GM23338 (cell line): ENCODE data around the gene P4HTM. TPM values are rescaled to one million over a fixed set of nuclear protein-coding genes. Genes with fewer than 3 reads are reported as not detected.

Experiments used
- ATAC-seq: fragments of 200-7000 bp; cut with Tn5 transposase; 3 replicates; pipeline ENCODE4 v1.9.1; 2020
- DNase-seq: peaks from one replicate; pipeline ENCODE4 v3.0.0-alpha.2; 2015; ENCODE audit warnings: low spot score
- H2AFZ ChIP-seq: fragments of 200-600 bp; sonication (generic); 2 replicates; pipeline ENCODE4 v1.8.0; 2016; ENCODE audit warnings: antibody characterized with exemption, mild to moderate bottlenecking, moderate library complexity
- H3F3A ChIP-seq: fragments of 200-600 bp; sonication (generic); replicated peaks from 2 replicates; pipeline ENCODE4 v1.8.0; 2017; ENCODE audit warnings: antibody characterized with exemption, mixed run types, low read depth
- H3K27ac ChIP-seq: fragments of 200-600 bp; sonication (generic); 2 replicates; pipeline ENCODE4 v1.6.1; 2016; ENCODE audit warnings: low read depth
- H3K27me3 ChIP-seq: fragments of 200-600 bp; sonication (generic); 2 replicates; pipeline ENCODE4 v1.8.0; 2016; ENCODE audit warnings: mild to moderate bottlenecking, mixed run types, moderate library complexity; ENCODE audit not compliant: insufficient read depth
- H3K36me3 ChIP-seq: fragments of 200-600 bp; sonication (generic); 2 replicates; pipeline ENCODE4 v1.8.0; 2016; ENCODE audit warnings: mild to moderate bottlenecking; ENCODE audit not compliant: insufficient read depth
- H3K4me1 ChIP-seq: fragments of 200-600 bp; sonication (generic); 2 replicates; pipeline ENCODE4 v1.8.0; 2016; ENCODE audit warnings: mild to moderate bottlenecking, moderate library complexity; ENCODE audit not compliant: insufficient read depth
- H3K4me2 ChIP-seq: fragments of 200-600 bp; sonication (generic); 2 replicates; pipeline ENCODE4 v1.7.1; 2017; ENCODE audit warnings: mixed run types
- H3K4me3 ChIP-seq: fragments of 200-600 bp; sonication (generic); 2 replicates; pipeline ENCODE4 v1.6.1; 2016; ENCODE audit warnings: mixed run types
- H3K79me2 ChIP-seq: fragments of 200-600 bp; sonication (generic); replicated peaks from 2 replicates; pipeline ENCODE4 v1.8.0; 2017; ENCODE audit warnings: mild to moderate bottlenecking; ENCODE audit not compliant: insufficient read depth
- H3K9me2 ChIP-seq: fragments of 200-600 bp; sonication (generic); 2 replicates; pipeline ENCODE4 v1.8.0; 2017; ENCODE audit not compliant: insufficient read depth
- H4K20me1 ChIP-seq: fragments of 200-600 bp; sonication (generic); replicated peaks from 2 replicates; pipeline ENCODE4 v1.8.0; 2017; ENCODE audit warnings: mild to moderate bottlenecking; ENCODE audit not compliant: insufficient read depth
- H3K27ac Mint-ChIP-seq: 2 replicates; pipeline ENCODE4 v1.8.0; 2020; ENCODE audit warnings: inconsistent platforms, mild to moderate bottlenecking, moderate library complexity, mixed read lengths
- H3K27me3 Mint-ChIP-seq: 3 replicates; pipeline ENCODE4 v1.8.0; 2022; ENCODE audit warnings: low read depth, mild to moderate bottlenecking, moderate library complexity, mixed read lengths, inconsistent platforms; ENCODE audit not compliant: insufficient read depth, poor library complexity
- H3K36me3 Mint-ChIP-seq: 3 replicates; pipeline ENCODE4 v1.8.0; 2021; ENCODE audit warnings: low read depth, mild to moderate bottlenecking, inconsistent platforms, moderate library complexity, mixed read lengths
- H3K4me1 Mint-ChIP-seq: 3 replicates; pipeline ENCODE4 v1.8.0; 2020; ENCODE audit warnings: mild to moderate bottlenecking, inconsistent platforms, mixed read lengths
- H3K4me3 Mint-ChIP-seq: 3 replicates; pipeline ENCODE4 v1.8.0; 2021; ENCODE audit warnings: moderate library complexity, mild to moderate bottlenecking, inconsistent platforms, mixed read lengths
- H3K9me3 Mint-ChIP-seq: 3 replicates; pipeline ENCODE4 v1.8.0; 2020; ENCODE audit warnings: moderate library complexity, mild to moderate bottlenecking, inconsistent platforms, mixed read lengths
- CREB1 ChIP-seq: fragments of 250-450 bp; sonication (Bioruptor Pico); IDR thresholded peaks from 2 replicates; pipeline ENCODE4 v1.5.0; 2020; ENCODE audit warnings: low read depth, mild to moderate bottlenecking, moderate library complexity
- CTCF ChIP-seq, 2 experiments: fragments of 200-600 bp in 1 of 2; sonication (generic) in 1 of 2; conservative IDR thresholded peaks; 2 replicates each; pipeline versions ENCODE4 v1.5.1 to v1.6.1; 2016 to 2017; ENCODE audit warnings: antibody characterized with exemption in 2 of 2, low read depth in 2 of 2, mild to moderate bottlenecking in 2 of 2, moderate library complexity in 1 of 2
- EZH2 ChIP-seq: fragments of 200-600 bp; sonication (generic); IDR thresholded peaks from one replicate; pipeline ENCODE4 v1.8.0; 2017; ENCODE audit warnings: antibody characterized with exemption, mild to moderate bottlenecking, low read depth; ENCODE audit not compliant: unreplicated experiment
- POLR2AphosphoS5 ChIP-seq: IDR thresholded peaks from 2 replicates; pipeline ENCODE4 v1.6.1; 2016; ENCODE audit warnings: antibody characterized with exemption, low read depth
- STAT1 ChIP-seq: IDR thresholded peaks from one replicate; pipeline ENCODE4 v1.6.1; 2016; ENCODE audit warnings: antibody characterized with exemption; ENCODE audit not compliant: unreplicated experiment
- ZNF114 ChIP-seq: fragments of 250-450 bp; sonication (Bioruptor Pico); IDR thresholded peaks from 2 replicates; pipeline ENCODE4 v1.5.0; 2020; ENCODE audit warnings: mild to moderate bottlenecking, moderate library complexity
- ZNF331 ChIP-seq: fragments of 250-450 bp; sonication (Bioruptor Pico); IDR thresholded peaks from 2 replicates; pipeline ENCODE4 v1.5.0; 2020; ENCODE audit warnings: low read depth, mild to moderate bottlenecking, moderate library complexity
- polyA plus RNA-seq: library from polyadenylated mRNA; unstranded; fragments of >200 nt; fragmentation: Nextera tagmentation; extraction: Ambion mirVana; gene quantifications from 2 replicates; pipeline ENCODE4 v1.2.1, GENCODE V29; 2016
- total RNA-seq: library from RNA; depleted of rRNA; stranded (reverse); fragments of >200 nt; shearing (Covaris generic); gene quantifications from 2 replicates; pipeline ENCODE4 v1.2.3, GENCODE V29; 2014
- TF ChIP-seq, protein P1 (sequence below): IDR thresholded peaks from 2 replicates; pipeline ENCODE4 v1.6.1; 2016; ENCODE audit warnings: antibody characterized with exemption
- TF ChIP-seq, protein P2 (sequence below): IDR thresholded peaks from one replicate; pipeline ENCODE4 v1.6.1; 2018; ENCODE audit warnings: antibody characterized with exemption; ENCODE audit not compliant: unreplicated experiment
- TF ChIP-seq, protein P3 (sequence below): fragments of 250-450 bp; sonication (Bioruptor Pico); IDR thresholded peaks from 2 replicates; pipeline ENCODE4 v1.5.0; 2020; ENCODE audit warnings: mild to moderate bottlenecking, moderate library complexity

The P4HTM gene
- total and polyA plus RNA-seq, 2 experiments from 2014 or later: 15.9 to 28.7 TPM

GRCh38 chr3:48993834-48994233 lies 3.8 kb downstream of the P4HTM start:
- H4K20me1 ChIP-seq: no peaks in the 10 kb centered on the region
- H3K27ac ChIP-seq: no peak overlapping the region
- peaks cover 13% of the 10 kb centered on the region; the same call in 1 of the 2 replicates for H3K4me1 ChIP-seq
- Mint-ChIP-seq H3K36me3 (peaks cover 23% of the 10 kb centered on the region), H3K4me3 (no peak overlapping the region), H3K4me1 (peaks cover 19% of the 10 kb centered on the region), H3K27ac (no peak overlapping the region), H3K9me3 (no peaks in the 10 kb centered on the region), H3K27me3 (peaks cover 22% of the 10 kb centered on the region)
- H3F3A ChIP-seq: no peaks in the 10 kb centered on the region
- H3K4me2 ChIP-seq: no peak overlapping the region
- ATAC-seq (no peak), DNase-seq (no peak)
- H3K4me3 ChIP-seq: no peak overlapping the region
- H3K27me3 ChIP-seq: no peaks in the 10 kb centered on the region
- peaks cover 18% of the 10 kb centered on the region for H3K79me2 ChIP-seq
- no peaks in the 10 kb centered on the region for H3K9me2 ChIP-seq
- H2AFZ ChIP-seq: no peak overlapping the region
- TF ChIP-seq, protein P1, sequence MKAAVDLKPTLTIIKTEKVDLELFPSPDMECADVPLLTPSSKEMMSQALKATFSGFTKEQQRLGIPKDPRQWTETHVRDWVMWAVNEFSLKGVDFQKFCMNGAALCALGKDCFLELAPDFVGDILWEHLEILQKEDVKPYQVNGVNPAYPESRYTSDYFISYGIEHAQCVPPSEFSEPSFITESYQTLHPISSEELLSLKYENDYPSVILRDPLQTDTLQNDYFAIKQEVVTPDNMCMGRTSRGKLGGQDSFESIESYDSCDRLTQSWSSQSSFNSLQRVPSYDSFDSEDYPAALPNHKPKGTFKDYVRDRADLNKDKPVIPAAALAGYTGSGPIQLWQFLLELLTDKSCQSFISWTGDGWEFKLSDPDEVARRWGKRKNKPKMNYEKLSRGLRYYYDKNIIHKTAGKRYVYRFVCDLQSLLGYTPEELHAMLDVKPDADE: no peak
- TF ChIP-seq ZNF114 (CRISPR knock-in tag) (no peak), POLR2AphosphoS5 (no peak), CTCF (conservative IDR thresholded peaks at IDR 0.05; ENCODE audit: low read depth in 2 of 2) (no peak), ZNF331 (no peak), EZH2 (no peak), CREB1 (CRISPR knock-in tag) (no peak), STAT1 (no peak)
- TF ChIP-seq, protein P2, sequence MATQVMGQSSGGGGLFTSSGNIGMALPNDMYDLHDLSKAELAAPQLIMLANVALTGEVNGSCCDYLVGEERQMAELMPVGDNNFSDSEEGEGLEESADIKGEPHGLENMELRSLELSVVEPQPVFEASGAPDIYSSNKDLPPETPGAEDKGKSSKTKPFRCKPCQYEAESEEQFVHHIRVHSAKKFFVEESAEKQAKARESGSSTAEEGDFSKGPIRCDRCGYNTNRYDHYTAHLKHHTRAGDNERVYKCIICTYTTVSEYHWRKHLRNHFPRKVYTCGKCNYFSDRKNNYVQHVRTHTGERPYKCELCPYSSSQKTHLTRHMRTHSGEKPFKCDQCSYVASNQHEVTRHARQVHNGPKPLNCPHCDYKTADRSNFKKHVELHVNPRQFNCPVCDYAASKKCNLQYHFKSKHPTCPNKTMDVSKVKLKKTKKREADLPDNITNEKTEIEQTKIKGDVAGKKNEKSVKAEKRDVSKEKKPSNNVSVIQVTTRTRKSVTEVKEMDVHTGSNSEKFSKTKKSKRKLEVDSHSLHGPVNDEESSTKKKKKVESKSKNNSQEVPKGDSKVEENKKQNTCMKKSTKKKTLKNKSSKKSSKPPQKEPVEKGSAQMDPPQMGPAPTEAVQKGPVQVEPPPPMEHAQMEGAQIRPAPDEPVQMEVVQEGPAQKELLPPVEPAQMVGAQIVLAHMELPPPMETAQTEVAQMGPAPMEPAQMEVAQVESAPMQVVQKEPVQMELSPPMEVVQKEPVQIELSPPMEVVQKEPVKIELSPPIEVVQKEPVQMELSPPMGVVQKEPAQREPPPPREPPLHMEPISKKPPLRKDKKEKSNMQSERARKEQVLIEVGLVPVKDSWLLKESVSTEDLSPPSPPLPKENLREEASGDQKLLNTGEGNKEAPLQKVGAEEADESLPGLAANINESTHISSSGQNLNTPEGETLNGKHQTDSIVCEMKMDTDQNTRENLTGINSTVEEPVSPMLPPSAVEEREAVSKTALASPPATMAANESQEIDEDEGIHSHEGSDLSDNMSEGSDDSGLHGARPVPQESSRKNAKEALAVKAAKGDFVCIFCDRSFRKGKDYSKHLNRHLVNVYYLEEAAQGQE: no peak
- TF ChIP-seq, protein P3, sequence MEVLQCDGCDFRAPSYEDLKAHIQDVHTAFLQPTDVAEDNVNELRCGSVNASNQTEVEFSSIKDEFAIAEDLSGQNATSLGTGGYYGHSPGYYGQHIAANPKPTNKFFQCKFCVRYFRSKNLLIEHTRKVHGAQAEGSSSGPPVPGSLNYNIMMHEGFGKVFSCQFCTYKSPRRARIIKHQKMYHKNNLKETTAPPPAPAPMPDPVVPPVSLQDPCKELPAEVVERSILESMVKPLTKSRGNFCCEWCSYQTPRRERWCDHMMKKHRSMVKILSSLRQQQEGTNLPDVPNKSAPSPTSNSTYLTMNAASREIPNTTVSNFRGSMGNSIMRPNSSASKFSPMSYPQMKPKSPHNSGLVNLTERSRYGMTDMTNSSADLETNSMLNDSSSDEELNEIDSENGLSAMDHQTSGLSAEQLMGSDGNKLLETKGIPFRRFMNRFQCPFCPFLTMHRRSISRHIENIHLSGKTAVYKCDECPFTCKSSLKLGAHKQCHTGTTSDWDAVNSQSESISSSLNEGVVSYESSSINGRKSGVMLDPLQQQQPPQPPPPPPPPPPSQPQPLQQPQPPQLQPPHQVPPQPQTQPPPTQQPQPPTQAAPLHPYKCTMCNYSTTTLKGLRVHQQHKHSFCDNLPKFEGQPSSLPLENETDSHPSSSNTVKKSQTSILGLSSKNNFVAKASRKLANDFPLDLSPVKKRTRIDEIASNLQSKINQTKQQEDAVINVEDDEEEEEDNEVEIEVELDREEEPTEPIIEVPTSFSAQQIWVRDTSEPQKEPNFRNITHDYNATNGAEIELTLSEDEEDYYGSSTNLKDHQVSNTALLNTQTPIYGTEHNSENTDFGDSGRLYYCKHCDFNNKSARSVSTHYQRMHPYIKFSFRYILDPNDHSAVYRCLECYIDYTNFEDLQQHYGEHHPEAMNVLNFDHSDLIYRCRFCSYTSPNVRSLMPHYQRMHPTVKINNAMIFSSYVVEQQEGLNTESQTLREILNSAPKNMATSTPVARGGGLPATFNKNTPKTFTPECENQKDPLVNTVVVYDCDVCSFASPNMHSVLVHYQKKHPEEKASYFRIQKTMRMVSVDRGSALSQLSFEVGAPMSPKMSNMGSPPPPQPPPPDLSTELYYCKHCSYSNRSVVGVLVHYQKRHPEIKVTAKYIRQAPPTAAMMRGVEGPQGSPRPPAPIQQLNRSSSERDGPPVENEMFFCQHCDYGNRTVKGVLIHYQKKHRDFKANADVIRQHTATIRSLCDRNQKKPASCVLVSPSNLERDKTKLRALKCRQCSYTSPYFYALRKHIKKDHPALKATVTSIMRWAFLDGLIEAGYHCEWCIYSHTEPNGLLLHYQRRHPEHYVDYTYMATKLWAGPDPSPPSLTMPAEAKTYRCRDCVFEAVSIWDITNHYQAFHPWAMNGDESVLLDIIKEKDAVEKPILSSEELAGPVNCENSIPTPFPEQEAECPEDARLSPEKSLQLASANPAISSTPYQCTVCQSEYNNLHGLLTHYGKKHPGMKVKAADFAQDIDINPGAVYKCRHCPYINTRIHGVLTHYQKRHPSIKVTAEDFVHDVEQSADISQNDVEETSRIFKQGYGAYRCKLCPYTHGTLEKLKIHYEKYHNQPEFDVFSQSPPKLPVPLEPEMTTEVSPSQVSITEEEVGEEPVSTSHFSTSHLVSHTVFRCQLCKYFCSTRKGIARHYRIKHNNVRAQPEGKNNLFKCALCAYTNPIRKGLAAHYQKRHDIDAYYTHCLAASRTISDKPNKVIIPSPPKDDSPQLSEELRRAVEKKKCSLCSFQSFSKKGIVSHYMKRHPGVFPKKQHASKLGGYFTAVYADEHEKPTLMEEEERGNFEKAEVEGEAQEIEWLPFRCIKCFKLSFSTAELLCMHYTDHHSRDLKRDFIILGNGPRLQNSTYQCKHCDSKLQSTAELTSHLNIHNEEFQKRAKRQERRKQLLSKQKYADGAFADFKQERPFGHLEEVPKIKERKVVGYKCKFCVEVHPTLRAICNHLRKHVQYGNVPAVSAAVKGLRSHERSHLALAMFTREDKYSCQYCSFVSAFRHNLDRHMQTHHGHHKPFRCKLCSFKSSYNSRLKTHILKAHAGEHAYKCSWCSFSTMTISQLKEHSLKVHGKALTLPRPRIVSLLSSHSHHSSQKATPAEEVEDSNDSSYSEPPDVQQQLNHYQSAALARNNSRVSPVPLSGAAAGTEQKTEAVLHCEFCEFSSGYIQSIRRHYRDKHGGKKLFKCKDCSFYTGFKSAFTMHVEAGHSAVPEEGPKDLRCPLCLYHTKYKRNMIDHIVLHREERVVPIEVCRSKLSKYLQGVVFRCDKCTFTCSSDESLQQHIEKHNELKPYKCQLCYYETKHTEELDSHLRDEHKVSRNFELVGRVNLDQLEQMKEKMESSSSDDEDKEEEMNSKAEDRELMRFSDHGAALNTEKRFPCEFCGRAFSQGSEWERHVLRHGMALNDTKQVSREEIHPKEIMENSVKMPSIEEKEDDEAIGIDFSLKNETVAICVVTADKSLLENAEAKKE (CRISPR knock-in tag): no peak
- H3K36me3 ChIP-seq: no peaks in the 10 kb centered on the region
